T-cell (primary cell): Measurements from ENCODE around the gene FLT3LG. TPM values are rescaled to one million over a fixed set of nuclear protein-coding genes. Genes with fewer than 3 reads are reported as not detected.

Experiments used
- ATAC-seq, 4 experiments: fragments of 200-7000 bp in 3 of 4; fragments of 150-1000 bp in 1 of 4; cut with Tn5 transposase; replicated peaks in 1 of 4; 1 replicate in 3 of 4; 2 replicates in 1 of 4; pipeline ENCODE4 v1.10.0; 2021; ENCODE audit warnings: moderate library complexity in 3 of 4, mild to moderate bottlenecking in 2 of 4, moderate number of reproducible peaks in 1 of 4
- CTCF ChIA-PET, 2 donors: fragments of 300-600 bp; sonication (Branson Sonifier 250); formaldehyde crosslinking; loops; one replicate each; lab custom pipeline; 2022; ENCODE audit warnings: antibody characterized with exemption in 2 of 2; lab: Charles Lee
- POLR2A ChIA-PET, 2 donors: fragments of 300-600 bp; sonication (Branson Sonifier 250); formaldehyde crosslinking; loops; one replicate each; lab custom pipeline; 2022; ENCODE audit warnings: antibody characterized with exemption in 2 of 2; lab: Charles Lee
- DNase-seq, 35 experiments: peaks; one replicate each; pipeline versions ENCODE4 v3.0.0 to v3.0.0-alpha.2; 2013 to 2023
- H3K27ac ChIP-seq: one replicate; pipeline ENCODE4 v1.5.1; 2013; ENCODE audit warnings: low read length
- H3K27me3 ChIP-seq, 2 experiments: replicated peaks in 1 of 2; 1 replicate in 1 of 2; 2 replicates in 1 of 2; pipeline versions ENCODE4 v1.6.1 to v1.7.0; 2013; ENCODE audit warnings: low read length in 1 of 2, mixed read lengths in 1 of 2; ENCODE audit not compliant: control insufficient read depth in 2 of 2, insufficient read depth in 2 of 2; ENCODE audit errors: extremely low read depth in 1 of 2
- H3K36me3 ChIP-seq, 2 donors: 1 replicate in 1 of 2; 2 replicates in 1 of 2; pipeline versions ENCODE4 v1.6.1 to v1.7.0; 2013; ENCODE audit warnings: low read length in 1 of 2; ENCODE audit not compliant: control insufficient read depth in 2 of 2, insufficient read depth in 1 of 2; ENCODE audit errors: extremely low read depth in 1 of 2
- H3K4me1 ChIP-seq, 2 experiments: 1 replicate in 1 of 2; 2 replicates in 1 of 2; pipeline versions ENCODE4 v1.6.1 to v1.7.0; 2013; ENCODE audit warnings: low read length in 2 of 2, mixed read lengths in 1 of 2; ENCODE audit not compliant: insufficient read depth in 2 of 2, control insufficient read depth in 1 of 2; ENCODE audit errors: extremely low read depth in 1 of 2
- H3K4me3 ChIP-seq, 2 donors: 1 replicate in 1 of 2; 2 replicates in 1 of 2; pipeline versions ENCODE4 v1.5.1 to v1.7.0; 2013; ENCODE audit warnings: mild to moderate bottlenecking in 2 of 2, low read length in 1 of 2, moderate library complexity in 1 of 2; ENCODE audit not compliant: control insufficient read depth in 1 of 2; ENCODE audit errors: extremely low read depth in 1 of 2
- H3K9me3 ChIP-seq: 2 replicates; pipeline ENCODE4 v1.7.0; 2013
- H3K27ac Mint-ChIP-seq, 2 donors: one replicate each; pipeline ENCODE4 v1.8.0; 2020 to 2021; ENCODE audit warnings: mild to moderate bottlenecking in 2 of 2, mixed read lengths in 2 of 2
- H3K27me3 Mint-ChIP-seq, 2 donors: one replicate each; pipeline ENCODE4 v1.8.0; 2021 to 2022; ENCODE audit warnings: mixed read lengths in 2 of 2
- H3K36me3 Mint-ChIP-seq: one replicate; pipeline ENCODE4 v1.8.0; 2021; ENCODE audit warnings: mixed read lengths
- H3K4me1 Mint-ChIP-seq, 3 donors: one replicate each; pipeline ENCODE4 v1.8.0; 2020 to 2022; ENCODE audit warnings: mixed read lengths in 3 of 3, mild to moderate bottlenecking in 1 of 3
- H3K4me3 Mint-ChIP-seq, 3 donors: one replicate each; pipeline ENCODE4 v1.8.0; 2020 to 2022; ENCODE audit warnings: mild to moderate bottlenecking in 3 of 3, mixed read lengths in 3 of 3, moderate library complexity in 3 of 3
- H3K9me3 Mint-ChIP-seq, 3 donors: one replicate each; pipeline ENCODE4 v1.8.0; 2020 to 2022; ENCODE audit warnings: mixed read lengths in 3 of 3
- WGBS: methylation state at CpG from one replicate; pipeline ENCODE4 v1.1.5; 2013; ENCODE audit warnings: missing lambda C conversion rate; ENCODE audit not compliant: insufficient coverage; 5-methylcytosine and 5-hydroxymethylcytosine counted together
- total RNA-seq, 35 experiments: library from RNA in 6 of 35; stranded (reverse) in 6 of 35; fragments of 120-200 nt in 1 of 35; gene quantifications; one replicate each; pipeline versions ENCODE4 v1.2.1 to v1.2.4 and lab custom pipeline; 2013 to 2026

FLT3LG gene
- total RNA-seq, 5 donors from 2014 or later (not counting 1 experiment from before 2014, with no cell fraction given), result 238 to 356 (median 260) TPM

DNA sequence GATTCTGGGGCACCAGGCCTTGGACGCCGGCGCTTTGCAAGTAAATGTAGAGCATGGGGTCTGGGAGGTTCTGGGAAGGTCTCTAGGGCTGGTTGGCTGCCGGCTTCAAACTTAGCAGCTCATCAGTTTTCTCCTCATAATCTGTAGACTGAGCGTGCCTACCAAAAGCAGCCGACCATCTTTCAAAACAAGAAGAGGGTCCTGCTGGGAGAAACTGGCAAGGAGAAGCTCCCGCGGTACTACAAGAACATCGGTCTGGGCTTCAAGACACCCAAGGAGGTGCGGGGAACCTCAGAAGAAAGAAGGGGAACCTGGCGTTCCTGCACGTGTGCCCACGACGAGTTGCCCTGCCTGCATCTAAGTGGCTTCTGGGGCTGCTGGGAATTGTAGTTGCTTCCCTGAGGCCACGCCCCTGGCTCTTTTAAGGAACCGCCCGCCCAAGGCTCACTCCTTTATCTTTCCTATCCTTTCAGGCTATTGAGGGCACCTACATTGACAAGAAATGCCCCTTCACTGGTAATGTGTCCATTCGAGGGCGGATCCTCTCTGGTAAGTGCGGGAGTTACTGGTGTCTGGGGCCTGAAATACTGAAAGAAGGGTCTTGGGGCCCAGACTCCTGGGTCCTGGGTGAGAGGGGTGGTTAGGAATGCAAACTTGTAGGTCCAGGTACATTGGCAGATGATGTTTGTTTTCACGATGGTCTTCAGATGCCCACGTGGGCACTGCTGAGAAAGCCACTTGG lies 23.2 kb downstream of the FLT3LG start:
- Histone ChIP-seq H3K27me3 (no peaks in the 10 kb centered on the region), H3K36me3 (peaks cover 0 to 40% of the 10 kb centered on the region in 2 donors), H3K27ac (peak overlapping the region; percentile 92), H3K9me3 (no peaks in the 10 kb centered on the region), H3K4me1 (peaks cover 14 to 67% of the 10 kb centered on the region in 2 experiments), H3K4me3 (peak overlapping the region; percentile 78 to 92)
- ChIA-PET POLR2A (no interaction called here), CTCF (interaction anchor here in 1 of 2 donors (0.6 to 1.8 kb wide), 2 partner anchors 24 to 72 kb away, joined by 5 read pairs; no protein-coding TSS in a partner anchor)
- Mint-ChIP-seq H3K27ac (peak overlapping the region; percentile 95 to 100), H3K4me3 (peak overlapping the region; percentile 99 to 100 (median 100)), H3K27me3 (no peaks in the 10 kb centered on the region), H3K36me3 (peaks cover 44% of the 10 kb centered on the region), H3K9me3 (no peaks in the 10 kb centered on the region), H3K4me1 (peaks cover 58 to 66% (median 66%) of the 10 kb centered on the region in 3 donors)
- WGBS, result 6% methylated on average over 12 of the region's 22 CpGs
- DNase-seq (peak; percentile 57 to 87 (median 76)), ATAC-seq (peak in 2 of 4 experiments; percentile 3 to 12)

DNA sequence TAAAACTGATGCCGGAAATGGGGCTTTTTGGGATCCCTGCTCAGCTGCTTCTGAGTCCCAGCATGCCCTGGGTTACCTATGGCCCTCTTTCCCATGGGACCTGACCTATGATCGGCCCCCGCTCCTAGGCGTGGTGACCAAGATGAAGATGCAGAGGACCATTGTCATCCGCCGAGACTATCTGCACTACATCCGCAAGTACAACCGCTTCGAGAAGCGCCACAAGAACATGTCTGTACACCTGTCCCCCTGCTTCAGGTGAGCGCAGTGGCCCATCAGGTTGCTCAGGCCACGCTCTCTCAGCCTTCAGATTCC lies 23.7 kb downstream of the FLT3LG start:
- 30% methylated on average over 12 of the region's 12 CpGs for WGBS
- Mint-ChIP-seq H3K4me3 (peak overlapping the region; percentile 99 to 100 (median 100)), H3K4me1 (peaks cover 60 to 66% (median 66%) of the 10 kb centered on the region in 3 donors), H3K27ac (peak overlapping the region; percentile 95 to 100), H3K36me3 (peaks cover 38% of the 10 kb centered on the region), H3K9me3 (no peaks in the 10 kb centered on the region), H3K27me3 (no peaks in the 10 kb centered on the region)
- Histone ChIP-seq H3K36me3 (peaks cover 0 to 34% of the 10 kb centered on the region in 2 donors), H3K9me3 (no peaks in the 10 kb centered on the region), H3K27me3 (no peaks in the 10 kb centered on the region), H3K4me1 (peaks cover 18 to 72% of the 10 kb centered on the region in 2 experiments), H3K4me3 (peak overlapping the region; percentile 78 to 92), H3K27ac (peak overlapping the region; percentile 92)
- POLR2A ChIA-PET, result no interaction called here
- CTCF ChIA-PET, result interaction anchor here in 1 of 2 donors (1.2 kb wide), 1 partner anchor 71 kb away, joined by 4 read pairs; no protein-coding TSS in a partner anchor
- DNase-seq (peak in 1 of 35 experiments; percentile 41), ATAC-seq (no peak)

DNA sequence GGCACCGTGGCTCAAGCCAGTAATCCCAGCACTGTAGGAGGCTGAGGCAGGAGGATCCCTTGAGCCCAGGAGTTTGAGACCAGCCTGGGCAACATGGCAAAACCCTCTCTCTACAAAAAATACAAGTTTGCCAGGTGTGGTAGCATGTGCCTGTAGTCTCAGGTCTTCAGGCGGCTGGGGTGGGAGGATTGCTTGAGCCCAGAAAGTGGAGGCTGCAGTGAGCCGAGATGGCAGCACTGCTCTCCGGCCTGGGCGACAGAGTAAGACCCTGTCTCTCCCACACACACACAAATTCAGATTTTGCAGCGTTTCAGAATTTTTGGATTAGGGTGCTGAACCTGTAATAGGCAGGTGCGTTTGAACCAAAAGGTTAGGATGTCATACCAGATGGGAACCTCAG lies 24.5 kb downstream of the FLT3LG start:
- H3K27ac Mint-ChIP-seq, result peak overlapping the region; percentile 95 to 100
- H3K36me3 ChIP-seq, result peaks cover 0 to 30% of the 10 kb centered on the region in 2 donors
- no peaks in the 10 kb centered on the region for H3K27me3 ChIP-seq
- H3K4me1 ChIP-seq, result peaks cover 22 to 76% of the 10 kb centered on the region in 2 experiments
- H3K27ac ChIP-seq, result peak overlapping the region; percentile 92
- H3K27me3 Mint-ChIP-seq, result no peaks in the 10 kb centered on the region
- H3K4me1 Mint-ChIP-seq, result peaks cover 60 to 66% (median 66%) of the 10 kb centered on the region in 3 donors
- H3K4me3 Mint-ChIP-seq, result peak overlapping the region; percentile 99 to 100 (median 100)
- no peaks in the 10 kb centered on the region for H3K9me3 Mint-ChIP-seq
- DNase-seq (no peak), ATAC-seq (no peak)
- peak overlapping the region; percentile 78 to 92 for H3K4me3 ChIP-seq
- no peaks in the 10 kb centered on the region for H3K9me3 ChIP-seq
- ChIA-PET CTCF (interaction anchor here in 1 of 2 donors (1.2 to 1.3 kb wide), 2 partner anchors 70 to 72 kb away, joined by 3 to 4 read pairs; no protein-coding TSS in a partner anchor), POLR2A (interaction anchor here in 1 of 2 donors (0.6 kb wide), 1 partner anchor 70 kb away, joined by 3 read pairs; no protein-coding TSS in a partner anchor)
- 40% methylated on average over 1 of the region's 7 CpGs for WGBS
- H3K36me3 Mint-ChIP-seq, result peaks cover 34% of the 10 kb centered on the region

DNA sequence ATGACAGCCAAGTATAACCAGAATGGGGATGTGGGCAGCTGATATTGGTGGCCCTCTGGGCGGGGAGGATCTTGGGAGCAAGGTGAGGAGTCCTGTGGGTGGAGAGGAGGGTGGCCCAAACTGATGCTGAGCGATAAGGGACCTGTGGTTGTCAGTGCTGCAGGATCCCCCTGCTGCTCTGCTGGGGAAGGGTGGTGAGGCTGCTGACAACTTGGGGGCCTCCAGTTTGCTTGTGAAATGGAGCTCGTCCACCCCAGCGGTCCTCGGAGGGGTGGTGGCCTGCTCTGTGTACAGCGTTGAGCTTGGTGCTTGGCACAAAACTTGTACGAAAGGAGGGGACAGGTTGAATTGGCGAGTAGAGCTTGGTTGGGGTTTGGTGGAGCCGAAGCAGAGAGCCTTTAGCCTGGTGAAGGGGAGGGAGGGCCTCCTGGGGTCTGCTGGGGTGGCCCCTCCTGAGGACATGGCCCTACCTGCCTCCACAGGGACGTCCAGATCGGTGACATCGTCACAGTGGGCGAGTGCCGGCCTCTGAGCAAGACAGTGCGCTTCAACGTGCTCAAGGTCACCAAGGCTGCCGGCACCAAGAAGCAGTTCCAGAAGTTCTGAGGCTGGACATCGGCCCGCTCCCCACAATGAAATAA lies 25.1 kb downstream of the FLT3LG start:
- Mint-ChIP-seq H3K9me3 (no peaks in the 10 kb centered on the region), H3K4me1 (peaks cover 57 to 64% (median 64%) of the 10 kb centered on the region in 3 donors), H3K4me3 (peak overlapping the region; percentile 99 to 100 (median 100)), H3K36me3 (peaks cover 34% of the 10 kb centered on the region), H3K27ac (peak overlapping the region; percentile 95 to 100), H3K27me3 (no peaks in the 10 kb centered on the region)
- 1% methylated on average over 16 of the region's 19 CpGs for WGBS
- DNase-seq (peak in 4 of 35 experiments; percentile 28 to 51 (median 34)), ATAC-seq (no peak)
- Histone ChIP-seq H3K9me3 (no peaks in the 10 kb centered on the region), H3K4me3 (peak overlapping the region; percentile 78 to 92), H3K4me1 (peaks cover 22 to 78% of the 10 kb centered on the region in 2 experiments), H3K27ac (peak overlapping the region; percentile 92), H3K27me3 (no peaks in the 10 kb centered on the region), H3K36me3 (peaks cover 0 to 30% of the 10 kb centered on the region in 2 donors)
- CTCF ChIA-PET, result interaction anchor here (0.5 to 1.3 kb wide), 3 partner anchors 70 to 164 kb away, joined by 3 to 6 read pairs (median 3); no protein-coding TSS in a partner anchor
- POLR2A ChIA-PET, result interaction anchor here (0.6 kb wide), 2 partner anchors 8 to 70 kb away, joined by 3 read pairs; no protein-coding TSS in a partner anchor

DNA sequence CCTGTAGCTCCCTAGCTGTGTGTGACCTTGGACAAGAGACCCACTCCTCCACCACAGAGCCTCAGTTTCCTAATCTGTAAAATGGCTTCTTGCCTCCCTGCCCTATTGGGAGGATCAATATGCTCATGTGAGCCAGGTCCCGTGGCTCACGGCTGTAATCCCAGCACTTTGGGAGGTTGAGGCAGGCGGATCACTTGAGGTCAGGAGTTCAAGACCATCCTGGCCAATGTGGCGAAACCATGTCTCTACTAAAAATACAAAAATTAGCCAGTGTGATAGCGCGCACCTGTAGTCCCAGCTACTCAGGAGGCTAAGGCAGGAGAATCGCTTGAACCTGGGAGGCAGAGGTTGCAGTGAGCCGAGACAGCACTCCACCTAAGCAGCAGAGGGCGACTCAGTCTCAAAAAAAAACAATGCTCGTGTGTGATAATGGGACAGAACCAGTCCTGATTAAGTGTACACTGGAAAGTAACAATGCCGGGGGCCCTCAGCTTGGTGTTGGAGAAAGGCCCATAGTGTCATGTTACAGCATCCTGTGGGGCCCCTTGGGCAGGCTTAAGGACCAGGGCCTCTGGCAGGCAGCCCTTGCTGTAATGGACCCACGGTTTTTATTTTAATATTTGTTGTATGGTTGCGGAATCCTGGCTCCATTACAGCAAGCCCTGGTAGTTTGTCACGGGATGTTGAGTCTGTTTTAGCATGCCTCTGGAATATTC lies 29.0 kb downstream of the FLT3LG start:
- ChIA-PET POLR2A (interaction anchor here (0.6 kb wide), 2 partner anchors 73 to 139 kb away, joined by 4 to 14 read pairs; partner anchors contain the start of gene SCAF1 (in 1 of the 2)), CTCF (interaction anchor here (0.6 to 4.6 kb wide), 9 partner anchors 25 to 122 kb away, joined by 3 to 32 read pairs (median 4); partner anchors contain the start of genes NOSIP (in 1 of the 2) and RCN3 (in 1 of the 2))
- Mint-ChIP-seq H3K9me3 (no peaks in the 10 kb centered on the region), H3K36me3 (peaks cover 24% of the 10 kb centered on the region), H3K4me3 (peak overlapping the region in 1 of 3 donors; percentile 39), H3K27ac (peak overlapping the region; percentile 75 to 93), H3K4me1 (peaks cover 43 to 63% (median 50%) of the 10 kb centered on the region in 3 donors), H3K27me3 (no peaks in the 10 kb centered on the region)
- DNase-seq (peak in 23 of 35 experiments; percentile 29 to 79 (median 48)), ATAC-seq (no peak)
- Histone ChIP-seq H3K4me1 (peaks cover 16 to 60% of the 10 kb centered on the region in 2 experiments), H3K9me3 (no peaks in the 10 kb centered on the region), H3K36me3 (peaks cover 0 to 22% of the 10 kb centered on the region in 2 donors), H3K27me3 (no peaks in the 10 kb centered on the region), H3K4me3 (no peak overlapping the region), H3K27ac (peak overlapping the region; percentile 92)
- 56% methylated on average over 11 of the region's 14 CpGs for WGBS
